ENCODE data around the gene TPI1. TPM values are rescaled to one million over a fixed set of nuclear protein-coding genes. Genes with fewer than 3 reads are reported as not detected.

Gene TPI1
- total and polyA plus RNA-seq, 2 of the 8 experiments (the other 6 are each of a cell fraction or from before 2014, with no cell fraction given) = 910 to 3,018 TPM

- Histone ChIP-seq H3K56ac (replicated peaks; ENCODE audit: insufficient read length, low read depth, low read length) (no peak overlapping the region), H2AK5ac (ENCODE audit: low read depth, low read length) (0 out of 2 replicates have a peak overlapping the region, but pooled peaks have one; percentile 77), H3K4me1 (replicated peaks in 1 of 4; ENCODE audit: control insufficient read depth in 3 of 4, insufficient read depth in 4 of 4, low read length in 3 of 4) (peaks cover 0 to 9% (median 2%) of the 10 kb centered on the region in 4 experiments; a peak in 4 of 7 replicates), H2BK120ac (replicated peaks; ENCODE audit: low read depth, low read length) (no peak overlapping the region), H3K9ac (replicated peaks in 1 of 4; ENCODE audit: extremely low read depth in 1 of 4, low read depth in 3 of 4, low read length in 3 of 4) (peak overlapping the region in 3 of 4 experiments; percentile 61 to 72 (median 71); a peak in 5 of 7 replicates), H3K18ac (ENCODE audit: extremely low read depth, low read length) (no peak overlapping the region), H3K27ac (ENCODE audit: low read depth, low read length) (peak overlapping the region; percentile 64; the same call in 1 of the 2 replicates), H3K23me2 (ENCODE audit: low read depth, low read length) (no peaks in the 10 kb centered on the region), H2BK15ac (ENCODE audit: low read length) (0 out of 2 replicates have a peak overlapping the region, but pooled peaks have one; percentile 54), H2BK20ac (ENCODE audit: low read length) (no peak overlapping the region), H3K9me3 (ENCODE audit: insufficient read depth in 2 of 2, low read depth in 1 of 2, low read length in 1 of 2) (no peaks in the 10 kb centered on the region), H3K4me2 (ENCODE audit: insufficient read depth in 1 of 2, low read depth in 2 of 2, low read length in 2 of 2) (peak overlapping the region; percentile 47 to 69), H2AFZ (ENCODE audit: low read length) (peak overlapping the region; percentile 23; the same call in 1 of the 2 replicates), H4K8ac (ENCODE audit: extremely low read depth, insufficient read depth, low read length) (no peak overlapping the region), H2BK5ac (ENCODE audit: low read depth, low read length) (no peak overlapping the region), H3K14ac (ENCODE audit: insufficient read length) (no peak overlapping the region), H4K20me1 (replicated peaks in 1 of 2; ENCODE audit: control insufficient read depth in 1 of 2, insufficient read depth in 2 of 2, low read length in 2 of 2) (no peaks in the 10 kb centered on the region), H4K91ac (replicated peaks; ENCODE audit: insufficient read length, low read length) (peak overlapping the region; percentile 2), H2BK12ac (ENCODE audit: low read depth, low read length) (peak overlapping the region; percentile 46; the same call in 1 of the 2 replicates), H3K79me1 (ENCODE audit: low read depth, low read length) (no peaks in the 10 kb centered on the region), H3K36me3 (ENCODE audit: control insufficient read depth in 2 of 4, insufficient read depth in 4 of 4, low read length in 3 of 4) (no peaks in the 10 kb centered on the region), H4K5ac (ENCODE audit: insufficient read length, low read depth, low read length) (peak overlapping the region; percentile 53), H3K79me2 (ENCODE audit: control insufficient read depth in 1 of 2, insufficient read depth in 2 of 2, low read length in 2 of 2) (no peaks in the 10 kb centered on the region), H3K23ac (ENCODE audit: insufficient read length) (no peak overlapping the region), H3K4ac (replicated peaks; ENCODE audit: insufficient read length, low read depth, low read length) (no peak overlapping the region), H3K4me3 (ENCODE audit: extremely low read depth in 1 of 4, insufficient read depth in 2 of 4, low read depth in 3 of 4, low read length in 4 of 4) (peak overlapping the region; percentile 31 to 63 (median 56)), H3K27me3 (replicated peaks in 1 of 4; ENCODE audit: control insufficient read depth in 3 of 4, extremely low read depth in 1 of 4, insufficient read depth in 3 of 4, low read length in 3 of 4) (no peaks in the 10 kb centered on the region)
- TF ChIP-seq EP300 (IDR thresholded peaks at IDR 0.05; ENCODE audit: borderline replicate concordance in 1 of 2, low read depth in 2 of 2, low read length in 2 of 2) (no peak), KDM5A (IDR thresholded peaks at IDR 0.05; ENCODE audit: low read length) (no peak), YY1 (IDR thresholded peaks at IDR 0.05; ENCODE audit: low read depth, low read length) (no peak)
- FAIRE-seq (no peak), DNase-seq (ENCODE audit: low read depth in 1 of 2, low spot score in 2 of 2) (no peak)
- CTCF ChIA-PET (ENCODE audit: partially characterized antibody) = interaction anchor here (0.7 to 5.0 kb wide), 27 partner anchors 8 to 139 kb away, joined by 3 to 84 read pairs (median 5); partner anchors contain the start of genes C12orf57, CDCA3, ENO2 and MLF2
- 88% methylated on average over 5 of the region's 5 CpGs; no CpG with 5 or more reads in 1 of the 2 experiments for WGBS, 2 experiments (ENCODE audit: extremely low coverage in 1 of 2, insufficient coverage in 1 of 2, insufficient read length in 1 of 2, insufficient replicate concordance in 2 of 2, low coverage in 1 of 2, low lambda C conversion rate in 2 of 2, missing lambda C conversion rate in 1 of 2)
- POLR2A ChIA-PET (ENCODE audit: partially characterized antibody) = interaction anchor here (0.9 to 7.8 kb wide), 22 partner anchors 10 to 73 kb away, joined by 3 to 86 read pairs (median 6); partner anchors contain the start of genes C12orf57, ENO2, LRRC23 and RNU7-1
These were observed 24.3 kb downstream of the TPI1 start for GRCh38 chr12:6891646-6892001.

All from H1 (cell line).